Lung microvascular endothelial cell (primary cell): ENCODE results near the gene ANXA10. TPM values are rescaled to one million over a fixed set of nuclear protein-coding genes. Genes with fewer than 3 reads are reported as not detected.

Experiments used
- total RNA-seq: library from RNA; depleted of rRNA; stranded (reverse); fragments of >200 nt; gene quantifications from 2 replicates; pipeline ENCODE4 v1.2.1, GENCODE V29; 2014

ANXA10 gene
- total RNA-seq, 1 donor from 2014 or later: 0.99 TPM

Other genes with a start within 250 kb of the ANXA10 start
- gene DDX60, start 226.2 kb downstream of the ANXA10 start, total RNA-seq: 13.9 and 25.2 TPM in 2 replicates